ENCODE results near the gene TAS1R3.
"Not testable (repeated sequence)": the region's sequence is repeated elsewhere in the genome, so short reads cannot be mapped to it uniquely, and the experiment has no call there.

TAS1R3 gene

DNA sequence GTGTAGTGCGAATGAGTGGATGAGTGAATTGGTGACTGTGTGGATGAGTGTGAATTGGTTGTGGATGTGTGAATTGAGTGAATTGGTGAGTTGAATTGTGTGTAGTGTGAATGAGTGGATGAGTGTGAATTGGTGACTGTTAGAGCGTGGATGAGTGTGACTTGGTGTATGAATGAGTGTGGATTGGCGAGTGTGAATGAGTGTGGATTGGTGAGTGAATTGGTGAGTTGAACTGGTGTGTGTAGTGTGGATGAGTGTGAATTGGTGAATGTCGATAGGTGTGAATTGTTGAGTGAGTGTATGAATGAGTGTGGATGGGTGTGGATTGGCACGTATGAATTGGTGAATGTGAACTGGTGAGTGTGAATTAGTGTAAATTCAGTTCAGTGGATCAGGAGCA, 36.2 kb downstream of the TAS1R3 start:
- CTCF ChIA-PET: no interaction called here
- POLR2A ChIA-PET: no interaction called here
- TF ChIP-seq HDGF (IDR thresholded peaks at IDR 0.05; ENCODE audit: borderline replicate concordance) (no peak), TARDBP (IDR thresholded peaks at IDR 0.05) (no peak), FOXA1 (IDR thresholded peaks at IDR 0.05) (no peak), BHLHE40 (IDR thresholded peaks at IDR 0.05; ENCODE audit: borderline replicate concordance) (no peak), ARNT (IDR thresholded peaks at IDR 0.05) (no peak), NFRKB (IDR thresholded peaks at IDR 0.05) (no peak)
- TF ChIP-seq, protein P1, sequence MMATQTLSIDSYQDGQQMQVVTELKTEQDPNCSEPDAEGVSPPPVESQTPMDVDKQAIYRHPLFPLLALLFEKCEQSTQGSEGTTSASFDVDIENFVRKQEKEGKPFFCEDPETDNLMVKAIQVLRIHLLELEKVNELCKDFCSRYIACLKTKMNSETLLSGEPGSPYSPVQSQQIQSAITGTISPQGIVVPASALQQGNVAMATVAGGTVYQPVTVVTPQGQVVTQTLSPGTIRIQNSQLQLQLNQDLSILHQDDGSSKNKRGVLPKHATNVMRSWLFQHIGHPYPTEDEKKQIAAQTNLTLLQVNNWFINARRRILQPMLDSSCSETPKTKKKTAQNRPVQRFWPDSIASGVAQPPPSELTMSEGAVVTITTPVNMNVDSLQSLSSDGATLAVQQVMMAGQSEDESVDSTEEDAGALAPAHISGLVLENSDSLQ (IDR thresholded peaks at IDR 0.05): no peak
- no peak for DNase-seq (ENCODE audit: extremely low spot score)

DNA sequence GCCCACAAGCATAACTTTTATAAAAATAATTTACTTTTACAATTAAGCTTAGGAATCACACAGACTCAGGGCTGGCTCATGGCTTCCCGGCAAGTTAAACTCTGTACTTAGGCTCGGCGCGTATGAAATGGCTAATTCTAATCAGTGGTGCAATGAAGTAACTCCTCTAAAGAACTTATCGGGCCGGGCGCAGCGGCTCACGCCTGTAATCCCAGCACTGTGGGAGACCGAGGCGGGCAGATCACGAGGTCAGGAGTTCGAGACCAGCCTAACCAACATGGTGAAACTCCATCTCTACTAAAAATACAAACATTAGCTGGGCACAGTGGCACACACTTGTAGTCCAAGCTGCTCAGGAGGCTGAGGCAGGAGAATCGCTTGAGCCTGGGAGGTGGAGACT, 39.0 kb downstream of the TAS1R3 start:
- POLR2A ChIA-PET: interaction anchor here (2.8 kb wide), 1 partner anchor 17 kb away, joined by 17 read pairs; no protein-coding TSS in a partner anchor
- DNase-seq (ENCODE audit: extremely low spot score); CTCF ChIA-PET: not testable (repeated sequence)

DNA sequence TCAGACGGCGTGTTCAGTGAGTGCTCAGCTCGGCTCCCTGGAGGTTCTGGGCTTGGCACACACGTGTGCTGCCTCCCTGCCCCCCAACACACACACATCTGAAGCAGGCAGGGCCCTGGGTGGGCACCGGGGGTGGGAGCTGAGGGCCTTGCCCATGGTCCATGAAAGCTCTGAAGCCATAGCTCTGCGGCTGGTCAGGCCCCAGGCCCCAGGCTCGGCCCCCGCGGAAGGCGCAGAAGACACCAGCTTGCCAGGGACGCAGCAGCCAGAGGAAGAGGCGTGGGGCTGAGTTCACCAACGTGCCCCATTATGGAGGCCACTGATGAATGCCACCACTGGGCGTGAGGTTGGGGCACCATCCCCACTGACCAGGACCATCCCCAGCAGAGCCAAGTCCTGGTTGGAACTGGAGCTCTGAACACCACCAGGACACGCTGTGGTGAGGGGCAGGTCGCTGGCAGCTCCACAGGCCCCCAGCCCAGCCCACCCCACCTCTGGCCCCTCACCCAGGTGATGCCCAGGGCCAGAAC, 39.8 kb downstream of the TAS1R3 start:
- no peak for DNase-seq (ENCODE audit: extremely low spot score)
- ChIA-PET POLR2A (interaction anchor here (2.8 kb wide), 1 partner anchor 18 kb away, joined by 17 read pairs; no protein-coding TSS in a partner anchor), CTCF (interaction anchor here (1.2 kb wide), 1 partner anchor 17 kb away, joined by 3 read pairs; no protein-coding TSS in a partner anchor)
- no peak for TF ChIP-seq TARDBP (IDR thresholded peaks at IDR 0.05)
- TF ChIP-seq L3MBTL2 (conservative IDR thresholded peaks at IDR 0.05): no peak
- TF ChIP-seq, protein P1 (IDR thresholded peaks at IDR 0.05): no peak
- no peak for TF ChIP-seq FOXA1 (IDR thresholded peaks at IDR 0.05)
- TF ChIP-seq BHLHE40 (IDR thresholded peaks at IDR 0.05; ENCODE audit: borderline replicate concordance): no peak
- TF ChIP-seq CTBP1 (IDR thresholded peaks at IDR 0.05; ENCODE audit: borderline replicate concordance): no peak
- TF ChIP-seq ELF4 (IDR thresholded peaks at IDR 0.05): no peak
- TF ChIP-seq HDGF (IDR thresholded peaks at IDR 0.05; ENCODE audit: borderline replicate concordance): no peak
- TF ChIP-seq ZNF384 (IDR thresholded peaks at IDR 0.05): no peak
- no peak for TF ChIP-seq FOXK2 (IDR thresholded peaks at IDR 0.05)
- no peak for TF ChIP-seq LEF1 (IDR thresholded peaks at IDR 0.05; ENCODE audit: borderline replicate concordance)
- no peak for TF ChIP-seq FOXM1 (IDR thresholded peaks at IDR 0.05; ENCODE audit: borderline replicate concordance)
- no peak for TF ChIP-seq SUZ12 (IDR thresholded peaks at IDR 0.05)
- no peak for TF ChIP-seq ARNT (IDR thresholded peaks at IDR 0.05)
- no peak for TF ChIP-seq NFRKB (IDR thresholded peaks at IDR 0.05)

DNA sequence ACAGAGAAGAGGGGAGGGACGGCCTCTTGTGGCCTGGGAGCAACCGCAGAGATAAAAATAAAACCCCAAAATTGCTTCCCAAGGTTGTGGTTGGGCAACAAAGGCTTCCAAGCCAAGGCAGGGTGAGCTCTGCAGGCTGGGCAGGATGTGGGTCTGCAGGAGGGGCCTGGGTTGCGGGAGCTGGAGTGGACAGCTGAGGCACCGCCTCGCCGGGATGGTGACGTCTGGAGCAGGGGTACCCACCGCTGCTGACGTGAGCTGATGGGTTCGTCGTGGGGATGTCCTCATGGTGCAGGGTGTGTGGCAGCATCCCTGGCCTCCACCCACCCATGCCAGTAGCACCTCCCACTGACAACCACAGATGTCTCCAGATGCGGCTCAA, 40.3 kb downstream of the TAS1R3 start:
- POLR2A ChIA-PET: interaction anchor here (2.8 kb wide), 1 partner anchor 19 kb away, joined by 17 read pairs; no protein-coding TSS in a partner anchor
- CTCF ChIA-PET: interaction anchor here (0.6 to 1.3 kb wide), 4 partner anchors 14 to 778 kb away, joined by 3 to 4 read pairs (median 3); no protein-coding TSS in a partner anchor
- TF ChIP-seq CTBP1 (IDR thresholded peaks at IDR 0.05; ENCODE audit: borderline replicate concordance) (no peak), FOXK2 (IDR thresholded peaks at IDR 0.05) (no peak), LEF1 (IDR thresholded peaks at IDR 0.05; ENCODE audit: borderline replicate concordance) (no peak), NFRKB (IDR thresholded peaks at IDR 0.05) (no peak), L3MBTL2 (conservative IDR thresholded peaks at IDR 0.05) (no peak), ARNT (IDR thresholded peaks at IDR 0.05) (no peak), TARDBP (IDR thresholded peaks at IDR 0.05) (no peak), HDGF (IDR thresholded peaks at IDR 0.05; ENCODE audit: borderline replicate concordance) (no peak), SP1 (IDR thresholded peaks at IDR 0.05) (no peak), BHLHE40 (IDR thresholded peaks at IDR 0.05; ENCODE audit: borderline replicate concordance) (no peak), ELF4 (IDR thresholded peaks at IDR 0.05) (no peak)
- no peak for DNase-seq (ENCODE audit: extremely low spot score)

DNA sequence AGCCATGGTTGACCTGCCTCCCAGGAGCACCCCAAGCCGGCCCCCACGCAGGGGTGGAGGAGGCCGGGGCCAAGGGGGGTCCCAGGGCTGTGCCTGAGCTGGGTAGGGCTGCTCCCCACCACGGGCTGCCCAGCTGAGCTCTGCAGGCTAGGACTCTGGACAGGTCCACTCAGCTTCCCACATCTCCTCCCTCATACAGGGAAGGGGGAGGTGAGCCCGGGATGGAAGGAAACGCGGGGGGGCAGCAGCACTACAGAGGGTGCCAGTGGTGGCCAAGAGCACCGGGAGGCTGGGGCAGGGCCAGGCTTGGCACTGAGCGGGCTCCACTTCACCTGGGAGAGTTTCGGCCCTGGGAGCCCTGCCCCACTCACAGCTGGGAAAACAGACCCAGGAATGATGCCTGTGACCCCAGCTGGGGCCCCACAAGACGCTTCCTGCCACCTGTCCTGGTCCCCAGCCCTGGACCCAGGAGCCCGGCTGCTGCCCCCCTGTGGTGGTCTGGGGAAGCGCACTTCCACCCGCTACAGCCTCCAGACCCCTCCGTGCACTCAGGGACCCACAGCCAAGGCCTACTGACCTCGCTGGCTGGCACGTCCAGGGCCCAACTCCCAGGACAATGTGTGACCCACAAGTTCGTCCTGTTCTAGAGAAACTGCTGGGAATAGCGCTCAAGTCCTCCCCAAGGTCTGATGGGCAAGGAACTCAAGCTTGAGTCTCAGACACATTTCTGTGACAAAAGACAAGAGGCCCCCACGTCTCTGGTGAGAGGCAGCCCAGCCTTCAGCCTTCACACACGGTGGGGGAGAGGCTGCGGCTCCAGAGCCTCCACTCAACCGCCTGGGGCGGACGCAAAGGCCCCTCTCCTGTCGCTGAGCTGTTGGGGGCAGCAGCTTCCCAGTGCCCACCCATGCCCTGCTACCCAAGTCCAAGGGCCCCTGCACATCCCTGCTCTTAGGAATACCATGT, 40.9 kb downstream of the TAS1R3 start:
- CTCF ChIA-PET: interaction anchor here (0.6 to 1.3 kb wide), 5 partner anchors 15 to 777 kb away, joined by 3 to 4 read pairs (median 3); partner anchors contain the start of gene CCNL2
- TF ChIP-seq CTBP1 (IDR thresholded peaks at IDR 0.05; ENCODE audit: borderline replicate concordance) (no peak), ELF4 (IDR thresholded peaks at IDR 0.05) (no peak), SP1 (IDR thresholded peaks at IDR 0.05) (no peak), ARNT (IDR thresholded peaks at IDR 0.05) (no peak), FOXM1 (IDR thresholded peaks at IDR 0.05; ENCODE audit: borderline replicate concordance) (no peak), FOXA1 (IDR thresholded peaks at IDR 0.05) (no peak), BHLHE40 (IDR thresholded peaks at IDR 0.05; ENCODE audit: borderline replicate concordance) (no peak), NFRKB (IDR thresholded peaks at IDR 0.05) (no peak), LEF1 (IDR thresholded peaks at IDR 0.05; ENCODE audit: borderline replicate concordance) (no peak), FOXK2 (IDR thresholded peaks at IDR 0.05) (no peak), HDGF (IDR thresholded peaks at IDR 0.05; ENCODE audit: borderline replicate concordance) (no peak), ZNF384 (IDR thresholded peaks at IDR 0.05) (no peak), SUZ12 (IDR thresholded peaks at IDR 0.05) (no peak), L3MBTL2 (conservative IDR thresholded peaks at IDR 0.05) (no peak)
- TF ChIP-seq, protein P1 (IDR thresholded peaks at IDR 0.05): no peak
- peak; percentile 78 for DNase-seq (ENCODE audit: extremely low spot score)
- POLR2A ChIA-PET: interaction anchor here (2.8 kb wide), 1 partner anchor 19 kb away, joined by 17 read pairs; no protein-coding TSS in a partner anchor
